HG02798 (cell line): ENCODE results near the gene LYZL1.
"Not testable (repeated sequence)": the region's sequence is repeated elsewhere in the genome, so short reads cannot be mapped to it uniquely, and the experiment has no call there.

Source experiments
- ATAC-seq: cut with Tn5 transposase; IDR thresholded peaks from one replicate; pipeline ENCODE4 v1.9.1; 2021; ENCODE audit warnings: mild to moderate bottlenecking; ENCODE audit not compliant: unreplicated experiment, poor library complexity

LYZL1 gene

GRCh38 chr10:29360215-29360853 is 71.5 kb downstream of the LYZL1 start:
- ATAC-seq: not testable (repeated sequence)
